HEK293 (cell line): ENCODE results near the gene GDI2.

Experiments used
- CTCF ChIA-PET: fragments of 350-600 bp; formaldehyde crosslinking; extraction: SDS; loops from one replicate; lab custom pipeline; 2021; ENCODE audit warnings: antibody characterized with exemption; lab: Yijun Ruan, JAX
- POLR2A ChIA-PET: fragments of 300-600 bp; formaldehyde crosslinking; extraction: SDS; loops from one replicate; lab custom pipeline; 2020; ENCODE audit warnings: antibody characterized with exemption, inconsistent platforms; lab: Yijun Ruan, JAX
- H3K27ac ChIP-seq: fragments of 200-500 bp; sonication (Bioruptor generic); 2 replicates; pipeline ENCODE4 v1.5.1; 2014; ENCODE audit warnings: low read depth, low read length, control low read depth, inconsistent platforms; ENCODE audit errors: extremely low read depth
- H3K36me3 ChIP-seq, 2 experiments: fragments of 200-500 bp in 1 of 2; sonication (Bioruptor generic) in 1 of 2; 1 replicate in 1 of 2; 2 replicates in 1 of 2; pipeline ENCODE4 v1.5.1; 2014 to 2017; ENCODE audit warnings: inconsistent platforms in 2 of 2, low read length in 2 of 2; ENCODE audit not compliant: control insufficient read depth in 2 of 2, insufficient read depth in 1 of 2
- H3K4me1 ChIP-seq: fragments of 200-500 bp; sonication (Bioruptor generic); 2 replicates; pipeline ENCODE4 v1.5.1; 2014; ENCODE audit warnings: mild to moderate bottlenecking, low read length, inconsistent platforms; ENCODE audit not compliant: control insufficient read depth, insufficient read depth
- H3K4me3 ChIP-seq: 2 replicates; pipeline ENCODE4 v1.5.1; 2011; ENCODE audit warnings: low read depth, mild to moderate bottlenecking, control low read depth, low read length, moderate library complexity
- H3K9me3 ChIP-seq: fragments of 200-500 bp; sonication (Bioruptor generic); 2 replicates; pipeline ENCODE4 v1.5.1; 2014; ENCODE audit warnings: low read depth, low read length, inconsistent platforms; ENCODE audit not compliant: control insufficient read depth, insufficient read depth
- GLI4 ChIP-seq: fragments of 450-650 bp; formaldehyde crosslinking; IDR thresholded peaks from 2 replicates; pipeline ENCODE4 v1.5.1; 2016; ENCODE audit warnings: missing biosample characterization, missing genetic modification characterization
- HOXA7 ChIP-seq: sonication (generic); formaldehyde crosslinking; IDR thresholded peaks from 2 replicates; pipeline ENCODE4 v1.8.1; 2022; ENCODE audit warnings: missing genetic modification reagents, borderline replicate concordance
- KLF1 ChIP-seq: fragments of 450-650 bp; formaldehyde crosslinking; IDR thresholded peaks from 2 replicates; pipeline ENCODE4 v1.5.1; 2016; ENCODE audit warnings: missing biosample characterization, missing genetic modification characterization
- KLF7 ChIP-seq: fragments of 450-650 bp; formaldehyde crosslinking; IDR thresholded peaks from 2 replicates; pipeline ENCODE4 v1.5.1; 2016; ENCODE audit warnings: missing biosample characterization, missing genetic modification characterization, borderline replicate concordance
- RBAK ChIP-seq: fragments of 450-650 bp; formaldehyde crosslinking; IDR thresholded peaks from 2 replicates; pipeline ENCODE4 v1.5.1; 2016; ENCODE audit warnings: missing biosample characterization, missing genetic modification characterization
- SP7 ChIP-seq: fragments of 450-650 bp; formaldehyde crosslinking; IDR thresholded peaks from 2 replicates; pipeline ENCODE4 v1.5.1; 2016; ENCODE audit warnings: missing biosample characterization, missing genetic modification characterization
- TCF7L2 ChIP-seq: IDR thresholded peaks from 2 replicates; pipeline ENCODE4 v1.6.1; 2011; ENCODE audit warnings: low read depth, mild to moderate bottlenecking, inconsistent platforms, low read length, moderate library complexity, borderline replicate concordance
- ZNF146 ChIP-seq: fragments of 450-650 bp; formaldehyde crosslinking; IDR thresholded peaks from 2 replicates; pipeline ENCODE4 v1.5.1; 2016; ENCODE audit warnings: missing biosample characterization, missing genetic modification characterization
- ZNF24 ChIP-seq: fragments of 450-650 bp; formaldehyde crosslinking; IDR thresholded peaks from 2 replicates; pipeline ENCODE4 v1.5.1; 2016; ENCODE audit warnings: missing biosample characterization, missing genetic modification characterization
- ZNF549 ChIP-seq: fragments of 450-650 bp; IDR thresholded peaks from 2 replicates; pipeline ENCODE4 v1.5.1; 2018; ENCODE audit warnings: missing biosample characterization, missing genetic modification characterization, mild to moderate bottlenecking, inconsistent platforms, moderate library complexity
- ZNF558 ChIP-seq: fragments of 450-650 bp; formaldehyde crosslinking; IDR thresholded peaks from 2 replicates; pipeline ENCODE4 v1.5.1; 2016; ENCODE audit warnings: missing biosample characterization, missing genetic modification characterization
- ZNF561 ChIP-seq: fragments of 450-650 bp; IDR thresholded peaks from 2 replicates; pipeline ENCODE4 v1.5.1; 2018; ENCODE audit warnings: missing biosample characterization, missing genetic modification characterization, borderline replicate concordance
- ZNF623 ChIP-seq: fragments of 450-650 bp; formaldehyde crosslinking; IDR thresholded peaks from 2 replicates; pipeline ENCODE4 v1.5.1; 2016; ENCODE audit warnings: missing biosample characterization, missing genetic modification characterization
- ZNF629 ChIP-seq: fragments of 450-650 bp; formaldehyde crosslinking; IDR thresholded peaks from 2 replicates; pipeline ENCODE4 v1.5.1; 2017; ENCODE audit warnings: missing biosample characterization, missing genetic modification characterization
- ZNF664 ChIP-seq: fragments of 450-650 bp; formaldehyde crosslinking; IDR thresholded peaks from 2 replicates; pipeline ENCODE4 v1.5.1; 2016; ENCODE audit warnings: missing biosample characterization, missing genetic modification characterization
- ZNF76 ChIP-seq: fragments of 450-650 bp; formaldehyde crosslinking; IDR thresholded peaks from 2 replicates; pipeline ENCODE4; 2016; ENCODE audit warnings: low read depth, missing biosample characterization, missing genetic modification characterization, borderline replicate concordance
- ZNF768 ChIP-seq: fragments of 450-650 bp; formaldehyde crosslinking; IDR thresholded peaks from 2 replicates; pipeline ENCODE4 v1.5.1; 2018; ENCODE audit warnings: missing biosample characterization, mild to moderate bottlenecking, missing genetic modification characterization
- ZNF777 ChIP-seq: fragments of 450-650 bp; formaldehyde crosslinking; IDR thresholded peaks from 2 replicates; pipeline ENCODE4 v1.5.1; 2017; ENCODE audit warnings: missing biosample characterization, missing genetic modification characterization, borderline replicate concordance
- ZSCAN30 ChIP-seq: fragments of 450-650 bp; IDR thresholded peaks from 2 replicates; pipeline ENCODE4 v1.5.1; 2018; ENCODE audit warnings: missing biosample characterization, mild to moderate bottlenecking, missing genetic modification characterization, moderate library complexity
- TF ChIP-seq, protein P1 (sequence below): fragments of 450-650 bp; formaldehyde crosslinking; IDR thresholded peaks from 2 replicates; pipeline ENCODE4 v1.5.1; 2016; ENCODE audit warnings: missing biosample characterization, missing genetic modification characterization
- TF ChIP-seq, protein P2 (sequence below): fragments of 450-650 bp; formaldehyde crosslinking; IDR thresholded peaks from 2 replicates; pipeline ENCODE4 v1.5.1; 2016; ENCODE audit warnings: missing biosample characterization, missing genetic modification characterization
- TF ChIP-seq, protein P3 (sequence below): fragments of 450-650 bp; formaldehyde crosslinking; IDR thresholded peaks from 2 replicates; pipeline ENCODE4 v1.5.1; 2016; ENCODE audit warnings: missing biosample characterization, missing genetic modification characterization
- TF ChIP-seq, protein P4 (sequence below): fragments of 450-650 bp; formaldehyde crosslinking; IDR thresholded peaks from 2 replicates; pipeline ENCODE4 v1.5.1; 2016; ENCODE audit warnings: missing biosample characterization, missing genetic modification characterization
- TF ChIP-seq, protein P5 (sequence below): fragments of 450-650 bp; formaldehyde crosslinking; IDR thresholded peaks from 2 replicates; pipeline ENCODE4 v1.5.1; 2016; ENCODE audit warnings: missing biosample characterization, missing genetic modification characterization
- TF ChIP-seq, protein P6 (sequence below): fragments of 450-650 bp; formaldehyde crosslinking; optimal IDR thresholded peaks from 2 replicates; pipeline ENCODE3; 2016; ENCODE audit warnings: missing biosample characterization, mild to moderate bottlenecking, missing genetic modification characterization

Gene GDI2

DNA sequence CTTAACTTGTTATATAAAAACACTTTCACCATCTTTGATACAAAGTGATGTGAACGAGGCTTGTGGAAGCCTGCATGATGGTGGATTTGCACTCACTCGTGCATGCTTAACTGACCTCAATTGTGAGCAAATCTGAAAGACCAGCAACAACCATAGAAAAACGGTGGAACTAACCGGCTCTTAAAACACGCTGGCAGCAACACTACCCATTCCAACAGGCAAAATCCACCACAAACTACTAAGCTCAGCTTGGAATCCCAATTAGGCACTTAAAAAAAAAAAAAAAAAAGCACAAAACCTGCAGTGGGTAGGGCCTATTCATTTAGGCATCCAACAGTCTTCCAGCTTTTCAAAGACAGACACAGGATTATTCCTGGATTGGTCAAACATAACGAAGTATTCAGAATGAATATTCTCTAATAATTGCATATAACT, 1.8 kb downstream of the GDI2 start (continued):
- TF ChIP-seq ZNF76 (tag by site-specific recombination) (no peak), ZNF549 (no peak), ZNF146 (tag by site-specific recombination) (no peak)

DNA sequence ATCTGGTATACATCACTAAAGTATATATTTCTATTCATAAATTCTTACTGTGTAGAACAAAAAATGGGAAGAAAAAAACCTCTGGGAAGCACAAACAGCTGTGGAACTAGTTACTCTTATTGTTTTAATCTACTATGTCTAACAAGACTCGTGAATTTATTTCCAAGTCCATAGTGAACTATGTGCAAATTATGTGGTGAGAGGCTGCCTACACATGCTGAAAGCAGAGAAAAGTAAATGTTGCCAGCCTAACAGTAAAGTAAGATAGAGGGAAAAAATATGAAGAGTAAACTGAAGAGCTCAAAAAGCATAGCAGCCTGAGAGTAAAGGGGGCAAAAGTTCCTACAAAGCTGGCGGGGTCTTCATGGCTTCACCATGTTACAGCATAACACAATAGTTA, 3.0 kb downstream of the GDI2 start:
- Histone ChIP-seq H3K9me3 (no peaks in the 10 kb centered on the region), H3K36me3 (peaks cover 6 to 14% of the 10 kb centered on the region in 2 experiments; a peak in 2 of 3 replicates), H3K4me3 (no peak overlapping the region; the same call in 1 of the 2 replicates), H3K27ac (no peak overlapping the region), H3K4me1 (peaks cover 7% of the 10 kb centered on the region)
- ChIA-PET POLR2A (interaction anchor here (1.2 to 3.4 kb wide), 3 partner anchors 15 to 91 kb away, joined by 4 to 21 read pairs (median 5); partner anchors contain the start of genes ANKRD16 and FBH1), CTCF (no interaction called here)
- TF ChIP-seq ZNF623 (tag by site-specific recombination): no peak
- no peak for TF ChIP-seq KLF1 (tag by site-specific recombination)
- no peak for TF ChIP-seq ZNF777
- TF ChIP-seq, protein P1, sequence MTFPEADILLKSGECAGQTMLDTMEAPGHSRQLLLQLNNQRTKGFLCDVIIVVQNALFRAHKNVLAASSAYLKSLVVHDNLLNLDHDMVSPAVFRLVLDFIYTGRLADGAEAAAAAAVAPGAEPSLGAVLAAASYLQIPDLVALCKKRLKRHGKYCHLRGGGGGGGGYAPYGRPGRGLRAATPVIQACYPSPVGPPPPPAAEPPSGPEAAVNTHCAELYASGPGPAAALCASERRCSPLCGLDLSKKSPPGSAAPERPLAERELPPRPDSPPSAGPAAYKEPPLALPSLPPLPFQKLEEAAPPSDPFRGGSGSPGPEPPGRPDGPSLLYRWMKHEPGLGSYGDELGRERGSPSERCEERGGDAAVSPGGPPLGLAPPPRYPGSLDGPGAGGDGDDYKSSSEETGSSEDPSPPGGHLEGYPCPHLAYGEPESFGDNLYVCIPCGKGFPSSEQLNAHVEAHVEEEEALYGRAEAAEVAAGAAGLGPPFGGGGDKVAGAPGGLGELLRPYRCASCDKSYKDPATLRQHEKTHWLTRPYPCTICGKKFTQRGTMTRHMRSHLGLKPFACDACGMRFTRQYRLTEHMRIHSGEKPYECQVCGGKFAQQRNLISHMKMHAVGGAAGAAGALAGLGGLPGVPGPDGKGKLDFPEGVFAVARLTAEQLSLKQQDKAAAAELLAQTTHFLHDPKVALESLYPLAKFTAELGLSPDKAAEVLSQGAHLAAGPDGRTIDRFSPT (tag by site-specific recombination): no peak
- TF ChIP-seq, protein P2, sequence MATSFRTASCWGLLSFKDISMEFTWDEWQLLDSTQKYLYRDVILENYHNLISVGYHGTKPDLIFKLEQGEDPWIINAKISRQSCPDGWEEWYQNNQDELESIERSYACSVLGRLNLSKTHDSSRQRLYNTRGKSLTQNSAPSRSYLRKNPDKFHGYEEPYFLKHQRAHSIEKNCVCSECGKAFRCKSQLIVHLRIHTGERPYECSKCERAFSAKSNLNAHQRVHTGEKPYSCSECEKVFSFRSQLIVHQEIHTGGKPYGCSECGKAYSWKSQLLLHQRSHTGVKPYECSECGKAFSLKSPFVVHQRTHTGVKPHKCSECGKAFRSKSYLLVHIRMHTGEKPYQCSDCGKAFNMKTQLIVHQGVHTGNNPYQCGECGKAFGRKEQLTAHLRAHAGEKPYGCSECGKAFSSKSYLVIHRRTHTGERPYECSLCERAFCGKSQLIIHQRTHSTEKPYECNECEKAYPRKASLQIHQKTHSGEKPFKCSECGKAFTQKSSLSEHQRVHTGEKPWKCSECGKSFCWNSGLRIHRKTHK (tag by site-specific recombination): no peak
- TF ChIP-seq KLF7 (tag by site-specific recombination): no peak
- no peak for TF ChIP-seq HOXA7
- TF ChIP-seq GLI4 (tag by site-specific recombination): no peak
- TF ChIP-seq ZNF629 (tag by site-specific recombination): no peak

DNA sequence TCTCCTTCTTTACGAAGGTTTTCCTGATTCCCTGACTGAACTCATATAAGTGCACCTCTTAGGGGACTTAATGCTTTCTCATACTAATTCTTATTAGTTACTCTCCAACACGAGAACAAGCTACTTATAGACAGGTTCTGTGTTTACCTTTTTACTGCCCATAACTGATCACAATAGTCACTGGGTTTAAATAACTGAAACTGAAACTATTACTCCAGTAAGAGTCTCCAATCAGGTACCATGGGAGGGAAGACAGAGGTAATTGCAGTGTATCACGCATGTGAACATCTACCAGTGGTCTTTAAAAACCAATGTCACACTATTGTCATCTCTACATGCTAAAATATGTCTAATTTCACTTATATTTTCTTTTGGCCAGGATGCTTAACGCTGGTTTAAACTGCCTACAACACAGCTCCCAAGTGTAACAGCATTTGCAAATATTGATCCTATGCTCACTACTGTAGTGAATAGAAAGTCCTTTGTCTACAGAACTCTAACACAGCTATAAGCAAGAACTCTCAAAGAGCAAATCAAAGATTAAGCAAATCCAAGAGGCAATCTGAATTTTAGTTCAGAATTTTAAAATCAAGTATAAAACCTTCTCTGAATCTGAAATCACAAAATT, 3.6 kb downstream of the GDI2 start:
- no peak overlapping the region for H3K4me3 ChIP-seq
- H3K36me3 ChIP-seq: peaks cover 7 to 17% of the 10 kb centered on the region in 2 experiments; a peak in 2 of 3 replicates
- CTCF ChIA-PET: no interaction called here
- TF ChIP-seq, protein P3, sequence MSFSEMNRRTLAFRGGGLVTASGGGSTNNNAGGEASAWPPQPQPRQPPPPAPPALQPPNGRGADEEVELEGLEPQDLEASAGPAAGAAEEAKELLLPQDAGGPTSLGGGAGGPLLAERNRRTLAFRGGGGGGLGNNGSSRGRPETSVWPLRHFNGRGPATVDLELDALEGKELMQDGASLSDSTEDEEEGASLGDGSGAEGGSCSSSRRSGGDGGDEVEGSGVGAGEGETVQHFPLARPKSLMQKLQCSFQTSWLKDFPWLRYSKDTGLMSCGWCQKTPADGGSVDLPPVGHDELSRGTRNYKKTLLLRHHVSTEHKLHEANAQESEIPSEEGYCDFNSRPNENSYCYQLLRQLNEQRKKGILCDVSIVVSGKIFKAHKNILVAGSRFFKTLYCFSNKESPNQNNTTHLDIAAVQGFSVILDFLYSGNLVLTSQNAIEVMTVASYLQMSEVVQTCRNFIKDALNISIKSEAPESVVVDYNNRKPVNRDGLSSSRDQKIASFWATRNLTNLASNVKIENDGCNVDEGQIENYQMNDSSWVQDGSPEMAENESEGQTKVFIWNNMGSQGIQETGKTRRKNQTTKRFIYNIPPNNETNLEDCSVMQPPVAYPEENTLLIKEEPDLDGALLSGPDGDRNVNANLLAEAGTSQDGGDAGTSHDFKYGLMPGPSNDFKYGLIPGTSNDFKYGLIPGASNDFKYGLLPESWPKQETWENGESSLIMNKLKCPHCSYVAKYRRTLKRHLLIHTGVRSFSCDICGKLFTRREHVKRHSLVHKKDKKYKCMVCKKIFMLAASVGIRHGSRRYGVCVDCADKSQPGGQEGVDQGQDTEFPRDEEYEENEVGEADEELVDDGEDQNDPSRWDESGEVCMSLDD: no peak
- TF ChIP-seq TCF7L2: no peak
- no peak for TF ChIP-seq SP7 (tag by site-specific recombination)
- no peak for TF ChIP-seq ZNF561 (tag by site-specific recombination)
- TF ChIP-seq ZNF664: no peak
- TF ChIP-seq, protein P4, sequence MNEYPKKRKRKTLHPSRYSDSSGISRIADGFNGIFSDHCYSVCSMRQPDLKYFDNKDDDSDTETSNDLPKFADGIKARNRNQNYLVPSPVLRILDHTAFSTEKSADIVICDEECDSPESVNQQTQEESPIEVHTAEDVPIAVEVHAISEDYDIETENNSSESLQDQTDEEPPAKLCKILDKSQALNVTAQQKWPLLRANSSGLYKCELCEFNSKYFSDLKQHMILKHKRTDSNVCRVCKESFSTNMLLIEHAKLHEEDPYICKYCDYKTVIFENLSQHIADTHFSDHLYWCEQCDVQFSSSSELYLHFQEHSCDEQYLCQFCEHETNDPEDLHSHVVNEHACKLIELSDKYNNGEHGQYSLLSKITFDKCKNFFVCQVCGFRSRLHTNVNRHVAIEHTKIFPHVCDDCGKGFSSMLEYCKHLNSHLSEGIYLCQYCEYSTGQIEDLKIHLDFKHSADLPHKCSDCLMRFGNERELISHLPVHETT: no peak
- TF ChIP-seq ZNF768 (tag by site-specific recombination): no peak
- TF ChIP-seq RBAK (tag by site-specific recombination): no peak
- no peak for TF ChIP-seq ZNF558 (tag by site-specific recombination)
- no peak for TF ChIP-seq ZSCAN30 (tag by site-specific recombination)
- no peak for TF ChIP-seq ZNF24 (tag by site-specific recombination)
- TF ChIP-seq, protein P5, sequence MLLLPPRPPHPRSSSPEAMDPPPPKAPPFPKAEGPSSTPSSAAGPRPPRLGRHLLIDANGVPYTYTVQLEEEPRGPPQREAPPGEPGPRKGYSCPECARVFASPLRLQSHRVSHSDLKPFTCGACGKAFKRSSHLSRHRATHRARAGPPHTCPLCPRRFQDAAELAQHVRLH: no peak
- TF ChIP-seq, protein P6, sequence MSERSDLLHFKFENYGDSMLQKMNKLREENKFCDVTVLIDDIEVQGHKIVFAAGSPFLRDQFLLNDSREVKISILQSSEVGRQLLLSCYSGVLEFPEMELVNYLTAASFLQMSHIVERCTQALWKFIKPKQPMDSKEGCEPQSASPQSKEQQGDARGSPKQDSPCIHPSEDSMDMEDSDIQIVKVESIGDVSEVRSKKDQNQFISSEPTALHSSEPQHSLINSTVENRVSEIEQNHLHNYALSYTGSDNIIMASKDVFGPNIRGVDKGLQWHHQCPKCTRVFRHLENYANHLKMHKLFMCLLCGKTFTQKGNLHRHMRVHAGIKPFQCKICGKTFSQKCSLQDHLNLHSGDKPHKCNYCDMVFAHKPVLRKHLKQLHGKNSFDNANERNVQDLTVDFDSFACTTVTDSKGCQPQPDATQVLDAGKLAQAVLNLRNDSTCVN (tag by site-specific recombination): no peak
- peaks cover 7% of the 10 kb centered on the region for H3K4me1 ChIP-seq
- no peaks in the 10 kb centered on the region for H3K9me3 ChIP-seq
- H3K27ac ChIP-seq: no peak overlapping the region
- POLR2A ChIA-PET: interaction anchor here (1.4 to 3.4 kb wide), 2 partner anchors 14 to 80 kb away, joined by 4 to 21 read pairs; partner anchors contain the start of genes ANKRD16 and FBH1
